ENCODE data around the gene FLT3.

- TF ChIP-seq, protein P1, sequence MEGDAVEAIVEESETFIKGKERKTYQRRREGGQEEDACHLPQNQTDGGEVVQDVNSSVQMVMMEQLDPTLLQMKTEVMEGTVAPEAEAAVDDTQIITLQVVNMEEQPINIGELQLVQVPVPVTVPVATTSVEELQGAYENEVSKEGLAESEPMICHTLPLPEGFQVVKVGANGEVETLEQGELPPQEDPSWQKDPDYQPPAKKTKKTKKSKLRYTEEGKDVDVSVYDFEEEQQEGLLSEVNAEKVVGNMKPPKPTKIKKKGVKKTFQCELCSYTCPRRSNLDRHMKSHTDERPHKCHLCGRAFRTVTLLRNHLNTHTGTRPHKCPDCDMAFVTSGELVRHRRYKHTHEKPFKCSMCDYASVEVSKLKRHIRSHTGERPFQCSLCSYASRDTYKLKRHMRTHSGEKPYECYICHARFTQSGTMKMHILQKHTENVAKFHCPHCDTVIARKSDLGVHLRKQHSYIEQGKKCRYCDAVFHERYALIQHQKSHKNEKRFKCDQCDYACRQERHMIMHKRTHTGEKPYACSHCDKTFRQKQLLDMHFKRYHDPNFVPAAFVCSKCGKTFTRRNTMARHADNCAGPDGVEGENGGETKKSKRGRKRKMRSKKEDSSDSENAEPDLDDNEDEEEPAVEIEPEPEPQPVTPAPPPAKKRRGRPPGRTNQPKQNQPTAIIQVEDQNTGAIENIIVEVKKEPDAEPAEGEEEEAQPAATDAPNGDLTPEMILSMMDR (IDR thresholded peaks at IDR 0.05): no peak
- TF ChIP-seq POLR2A (IDR thresholded peaks at IDR 0.05) (no peak), POLR2AphosphoS5 (IDR thresholded peaks at IDR 0.05) (no peak)
Observed at GRCh38 chr13:27971776-27972477, 128.4 kb downstream of the FLT3 start.
